Measurements from ENCODE around the gene IGFBP1.

The IGFBP1 gene

DNA sequence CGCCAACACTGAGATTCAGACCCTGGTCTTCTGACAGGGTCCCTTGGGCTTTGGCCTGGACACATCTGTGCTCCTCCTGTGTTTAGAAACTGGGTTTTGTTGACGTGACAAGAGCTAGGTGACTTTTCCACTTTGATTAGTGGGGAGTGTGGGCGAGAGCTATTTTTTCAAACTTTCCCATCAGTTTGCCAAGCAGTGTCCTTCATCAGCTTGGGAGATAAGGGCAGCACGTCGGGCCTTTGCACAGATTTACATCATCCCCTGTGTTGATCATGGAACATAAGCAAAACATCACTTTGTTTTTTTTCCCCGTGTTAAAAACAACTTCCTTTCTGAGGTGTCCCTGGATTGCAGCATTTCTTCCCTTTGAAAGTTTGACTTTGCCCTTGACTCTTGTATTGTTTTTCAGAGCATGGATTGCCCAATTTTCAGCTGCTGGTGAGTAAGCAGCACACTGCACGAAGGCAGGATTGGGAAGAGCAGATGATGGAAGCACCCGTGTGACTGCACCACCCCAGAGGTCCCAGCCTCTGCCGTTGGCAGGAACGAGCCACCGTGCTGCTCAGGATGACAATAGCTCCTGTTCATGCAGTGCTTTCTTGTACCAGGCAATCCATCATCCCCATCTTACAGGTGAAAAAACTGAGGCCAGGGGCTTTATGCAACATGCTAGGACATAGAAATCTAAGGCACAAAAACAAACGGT lies 6.4 kb upstream of the IGFBP1 start:
- Histone ChIP-seq H3K4me2 (ENCODE audit: low read length) (no peak overlapping the region), H3K27me3 (ENCODE audit: control insufficient read depth, insufficient read depth, low read length) (no peaks in the 10 kb centered on the region), H3K4me3 (ENCODE audit: low read depth, low read length) (no peak overlapping the region), H3K27ac (no peak overlapping the region), H2AFZ (no peak overlapping the region), H3K79me2 (no peaks in the 10 kb centered on the region), H3K4me1 (no peaks in the 10 kb centered on the region), H3K9me3 (ENCODE audit: control insufficient read depth, low read length) (no peaks in the 10 kb centered on the region), H3K9ac (no peak overlapping the region), H3K36me3 (ENCODE audit: control insufficient read depth, insufficient read depth, low read length) (no peaks in the 10 kb centered on the region)
- TF ChIP-seq, protein P1, sequence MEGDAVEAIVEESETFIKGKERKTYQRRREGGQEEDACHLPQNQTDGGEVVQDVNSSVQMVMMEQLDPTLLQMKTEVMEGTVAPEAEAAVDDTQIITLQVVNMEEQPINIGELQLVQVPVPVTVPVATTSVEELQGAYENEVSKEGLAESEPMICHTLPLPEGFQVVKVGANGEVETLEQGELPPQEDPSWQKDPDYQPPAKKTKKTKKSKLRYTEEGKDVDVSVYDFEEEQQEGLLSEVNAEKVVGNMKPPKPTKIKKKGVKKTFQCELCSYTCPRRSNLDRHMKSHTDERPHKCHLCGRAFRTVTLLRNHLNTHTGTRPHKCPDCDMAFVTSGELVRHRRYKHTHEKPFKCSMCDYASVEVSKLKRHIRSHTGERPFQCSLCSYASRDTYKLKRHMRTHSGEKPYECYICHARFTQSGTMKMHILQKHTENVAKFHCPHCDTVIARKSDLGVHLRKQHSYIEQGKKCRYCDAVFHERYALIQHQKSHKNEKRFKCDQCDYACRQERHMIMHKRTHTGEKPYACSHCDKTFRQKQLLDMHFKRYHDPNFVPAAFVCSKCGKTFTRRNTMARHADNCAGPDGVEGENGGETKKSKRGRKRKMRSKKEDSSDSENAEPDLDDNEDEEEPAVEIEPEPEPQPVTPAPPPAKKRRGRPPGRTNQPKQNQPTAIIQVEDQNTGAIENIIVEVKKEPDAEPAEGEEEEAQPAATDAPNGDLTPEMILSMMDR (IDR thresholded peaks at IDR 0.05), result no peak

DNA sequence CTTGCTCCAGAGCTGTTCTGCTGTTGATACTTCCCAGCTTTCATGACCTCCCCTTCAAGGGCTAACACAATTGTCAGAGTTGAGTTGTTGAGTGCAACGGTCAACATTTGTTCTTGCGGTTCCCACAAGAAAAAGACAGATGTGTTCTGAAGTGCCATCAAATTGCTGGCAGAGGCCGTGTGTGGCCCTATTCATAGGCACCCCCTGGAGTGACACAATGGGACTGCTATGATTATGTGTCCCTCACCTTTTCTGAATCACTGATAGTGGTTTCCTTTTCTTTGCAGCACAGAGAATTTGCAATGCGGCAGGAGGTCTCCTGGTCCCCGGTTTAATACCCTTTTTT lies 5.8 kb upstream of the IGFBP1 start:
- no peak overlapping the region for H2AFZ ChIP-seq
- H3K27ac ChIP-seq, result no peak overlapping the region
- no peaks in the 10 kb centered on the region for H3K79me2 ChIP-seq
- TF ChIP-seq, protein P1 (IDR thresholded peaks at IDR 0.05), result no peak
- H3K27me3 ChIP-seq (ENCODE audit: control insufficient read depth, insufficient read depth, low read length), result no peaks in the 10 kb centered on the region
- no peak overlapping the region for H3K9ac ChIP-seq
- no peak overlapping the region for H3K4me2 ChIP-seq (ENCODE audit: low read length)
- no peaks in the 10 kb centered on the region for H3K4me1 ChIP-seq
- H3K9me3 ChIP-seq (ENCODE audit: control insufficient read depth, low read length), result no peaks in the 10 kb centered on the region
- no peak overlapping the region for H3K4me3 ChIP-seq (ENCODE audit: low read depth, low read length)
- no peaks in the 10 kb centered on the region for H3K36me3 ChIP-seq (ENCODE audit: control insufficient read depth, insufficient read depth, low read length)

DNA sequence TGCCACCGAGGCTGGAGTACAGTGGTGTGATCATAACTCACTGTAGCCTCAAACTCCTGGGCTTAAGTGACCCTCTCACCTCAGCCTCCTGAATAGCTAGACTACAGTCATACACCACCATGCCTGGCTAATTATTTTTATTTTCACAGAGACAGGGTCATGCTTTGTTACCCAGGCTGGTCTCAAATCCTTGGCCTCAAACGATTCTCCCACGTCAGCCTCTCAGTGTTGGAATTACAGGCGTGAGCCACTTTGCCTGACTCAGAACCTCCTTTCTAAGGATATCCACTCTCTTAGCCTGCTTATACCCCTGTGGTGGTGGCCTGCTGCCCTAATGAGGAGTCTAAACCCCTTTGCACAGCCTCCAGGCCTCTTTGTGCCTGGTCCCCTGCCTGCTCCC lies 4.2 kb upstream of the IGFBP1 start:
- Histone ChIP-seq H3K79me2 (no peaks in the 10 kb centered on the region), H3K9ac (no peak overlapping the region), H3K9me3 (ENCODE audit: control insufficient read depth, low read length) (no peaks in the 10 kb centered on the region), H3K36me3 (ENCODE audit: control insufficient read depth, insufficient read depth, low read length) (no peaks in the 10 kb centered on the region), H3K27me3 (ENCODE audit: control insufficient read depth, insufficient read depth, low read length) (no peaks in the 10 kb centered on the region), H3K4me2 (ENCODE audit: low read length) (no peak overlapping the region), H3K4me3 (ENCODE audit: low read depth, low read length) (no peak overlapping the region), H3K4me1 (no peaks in the 10 kb centered on the region), H3K27ac (no peak overlapping the region), H2AFZ (no peak overlapping the region)
- TF ChIP-seq, protein P1 (IDR thresholded peaks at IDR 0.05), result no peak

DNA sequence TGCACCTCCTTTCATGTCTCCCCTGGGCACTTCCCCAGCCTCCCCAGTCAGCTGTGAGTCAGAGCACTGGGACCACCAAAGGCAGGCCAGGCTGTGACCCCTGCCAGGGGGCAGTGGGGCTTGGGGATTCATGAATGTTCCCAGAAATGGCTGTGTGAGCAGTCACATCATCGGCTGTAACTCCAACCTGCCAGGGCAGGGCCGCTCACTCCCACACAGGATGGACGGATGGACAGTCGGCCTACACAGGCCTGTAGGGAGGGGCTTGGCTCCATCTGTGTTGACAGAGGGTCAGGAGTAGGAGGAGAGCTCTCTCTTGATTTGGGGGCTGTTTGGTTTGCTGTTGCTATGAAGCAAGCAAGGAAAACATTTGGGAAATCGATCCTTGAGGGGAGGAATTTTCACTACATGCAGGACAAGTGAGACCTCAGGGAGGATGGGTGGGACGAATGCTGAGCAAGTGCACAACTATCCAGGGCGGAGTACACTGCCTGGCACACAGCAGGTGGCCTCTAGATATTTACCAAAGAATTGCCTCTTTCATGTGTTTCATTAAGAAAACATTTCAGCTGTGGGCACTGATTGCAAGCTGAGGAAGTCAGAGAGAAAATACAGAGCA lies 2.9 kb upstream of the IGFBP1 start:
- H3K36me3 ChIP-seq (ENCODE audit: control insufficient read depth, insufficient read depth, low read length), result no peaks in the 10 kb centered on the region
- no peaks in the 10 kb centered on the region for H3K4me1 ChIP-seq
- H3K4me2 ChIP-seq (ENCODE audit: low read length), result no peak overlapping the region
- TF ChIP-seq, protein P1 (IDR thresholded peaks at IDR 0.05), result no peak
- H3K9me3 ChIP-seq (ENCODE audit: control insufficient read depth, low read length), result no peaks in the 10 kb centered on the region
- H2AFZ ChIP-seq, result no peak overlapping the region
- H3K27me3 ChIP-seq (ENCODE audit: control insufficient read depth, insufficient read depth, low read length), result no peaks in the 10 kb centered on the region
- no peak overlapping the region for H3K9ac ChIP-seq
- H3K27ac ChIP-seq, result no peak overlapping the region
- no peaks in the 10 kb centered on the region for H3K79me2 ChIP-seq
- H3K4me3 ChIP-seq (ENCODE audit: low read depth, low read length), result no peak overlapping the region
